Activated CD8-positive, alpha-beta T cell treated with anti-CD3 and anti-CD28 coated beads for 36 hours (primary cell): ENCODE measurements around the gene MTUS2. TPM values are rescaled to one million over a fixed set of nuclear protein-coding genes. Genes with fewer than 3 reads are reported as not detected.

Experiments used
- ATAC-seq: fragments of 200-7000 bp; cut with Tn5 transposase; one replicate; pipeline ENCODE4 v1.10.0; 2021; ENCODE audit warnings: mild to moderate bottlenecking, moderate library complexity
- CTCF ChIA-PET: fragments of 350-600 bp; sonication (Branson Sonifier 250); formaldehyde crosslinking; loops from one replicate; lab custom pipeline; 2021; ENCODE audit warnings: antibody characterized with exemption; lab: Charles Lee
- POLR2A ChIA-PET: fragments of 350-600 bp; sonication (Branson Sonifier 250); formaldehyde crosslinking; loops from one replicate; lab custom pipeline; 2021; ENCODE audit warnings: antibody characterized with exemption; lab: Charles Lee
- DNase-seq: peaks from one replicate; pipeline ENCODE4 v3.0.0-alpha.2; 2020
- H3K27ac Mint-ChIP-seq: one replicate; pipeline ENCODE4 v1.8.0; 2021; ENCODE audit warnings: mild to moderate bottlenecking, mixed read lengths
- H3K27me3 Mint-ChIP-seq: one replicate; pipeline ENCODE4 v1.8.0; 2021; ENCODE audit warnings: mixed read lengths
- H3K36me3 Mint-ChIP-seq: one replicate; pipeline ENCODE4 v1.8.0; 2021; ENCODE audit warnings: low read depth, mixed read lengths
- H3K4me1 Mint-ChIP-seq: one replicate; pipeline ENCODE4 v1.8.0; 2021; ENCODE audit warnings: low read depth, mixed read lengths
- H3K4me3 Mint-ChIP-seq: one replicate; pipeline ENCODE4 v1.8.0; 2021; ENCODE audit warnings: mild to moderate bottlenecking, moderate library complexity, mixed read lengths
- H3K9me3 Mint-ChIP-seq: one replicate; pipeline ENCODE4 v1.8.0; 2021; ENCODE audit warnings: mixed read lengths
- intact Hi-C: fragments of 100-400 bp; cut with micrococcal nuclease; formaldehyde crosslinking; loops from one replicate; pipeline ENCODE4 v1.10.0; 2022
- total RNA-seq, 2 experiments: library from RNA; stranded (reverse); gene quantifications; one replicate each; pipeline ENCODE4 v1.2.3, GENCODE V29; 2021
- TF ChIP-seq, protein P1 (sequence below): fragments of 200-600 bp; IDR thresholded peaks from one replicate; pipeline ENCODE4 v1.8.0; 2022; ENCODE audit warnings: antibody characterized with exemption, mild to moderate bottlenecking

Gene MTUS2
- total RNA-seq, 2 experiments from 2014 or later = not detected

DNA sequence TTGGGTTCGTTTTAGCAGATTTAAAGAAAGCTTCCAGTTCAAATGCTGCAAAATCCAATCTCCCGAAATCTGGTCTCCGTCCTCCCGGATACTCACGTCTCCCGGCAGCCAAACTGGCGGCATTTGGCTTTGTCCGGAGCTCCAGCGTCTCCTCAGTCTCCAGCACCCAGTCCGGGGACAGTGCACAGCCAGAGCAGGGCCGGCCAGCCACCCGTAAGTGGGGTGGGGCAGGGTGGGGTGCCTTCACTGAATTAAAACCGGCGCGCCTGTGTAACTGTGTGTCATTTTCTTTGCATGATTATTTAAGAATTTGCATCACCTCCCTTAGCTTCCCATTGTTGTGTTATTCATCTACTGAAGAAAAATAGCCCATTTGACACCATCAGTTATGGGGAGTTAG, 280.6 kb downstream of the MTUS2 start:
- Mint-ChIP-seq H3K9me3 (no peaks in the 10 kb centered on the region), H3K36me3 (no peaks in the 10 kb centered on the region), H3K27me3 (peaks cover 2% of the 10 kb centered on the region), H3K4me3 (no peak overlapping the region), H3K4me1 (no peaks in the 10 kb centered on the region), H3K27ac (no peak overlapping the region)
- ATAC-seq (no peak), DNase-seq (no peak)
- ChIA-PET POLR2A (interaction anchor here (0.8 kb wide), 1 partner anchor 83 kb away, joined by 3 read pairs; no protein-coding TSS in a partner anchor), CTCF (no interaction called here)
- intact Hi-C loops = no loop called here
- TF ChIP-seq, protein P1, sequence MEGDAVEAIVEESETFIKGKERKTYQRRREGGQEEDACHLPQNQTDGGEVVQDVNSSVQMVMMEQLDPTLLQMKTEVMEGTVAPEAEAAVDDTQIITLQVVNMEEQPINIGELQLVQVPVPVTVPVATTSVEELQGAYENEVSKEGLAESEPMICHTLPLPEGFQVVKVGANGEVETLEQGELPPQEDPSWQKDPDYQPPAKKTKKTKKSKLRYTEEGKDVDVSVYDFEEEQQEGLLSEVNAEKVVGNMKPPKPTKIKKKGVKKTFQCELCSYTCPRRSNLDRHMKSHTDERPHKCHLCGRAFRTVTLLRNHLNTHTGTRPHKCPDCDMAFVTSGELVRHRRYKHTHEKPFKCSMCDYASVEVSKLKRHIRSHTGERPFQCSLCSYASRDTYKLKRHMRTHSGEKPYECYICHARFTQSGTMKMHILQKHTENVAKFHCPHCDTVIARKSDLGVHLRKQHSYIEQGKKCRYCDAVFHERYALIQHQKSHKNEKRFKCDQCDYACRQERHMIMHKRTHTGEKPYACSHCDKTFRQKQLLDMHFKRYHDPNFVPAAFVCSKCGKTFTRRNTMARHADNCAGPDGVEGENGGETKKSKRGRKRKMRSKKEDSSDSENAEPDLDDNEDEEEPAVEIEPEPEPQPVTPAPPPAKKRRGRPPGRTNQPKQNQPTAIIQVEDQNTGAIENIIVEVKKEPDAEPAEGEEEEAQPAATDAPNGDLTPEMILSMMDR = no peak

- Mint-ChIP-seq H3K27ac (no peak overlapping the region), H3K4me1 (no peaks in the 10 kb centered on the region), H3K36me3 (no peaks in the 10 kb centered on the region), H3K4me3 (no peak overlapping the region), H3K27me3 (peaks cover 2% of the 10 kb centered on the region), H3K9me3 (no peaks in the 10 kb centered on the region)
- ATAC-seq (no peak), DNase-seq (no peak)
- intact Hi-C loops = no loop called here
- CTCF ChIA-PET = no interaction called here
- POLR2A ChIA-PET = interaction anchor here (0.8 kb wide), 1 partner anchor 83 kb away, joined by 3 read pairs; no protein-coding TSS in a partner anchor
- TF ChIP-seq, protein P1 = no peak
Observed at GRCh38 chr13:29101409-29101808, 281.3 kb downstream of the MTUS2 start.

GRCh38 chr13:29101905-29102304, 281.8 kb downstream of the MTUS2 start:
- peaks cover 2% of the 10 kb centered on the region for H3K27me3 Mint-ChIP-seq
- DNase-seq (no peak), ATAC-seq (no peak)
- CTCF ChIA-PET = no interaction called here
- POLR2A ChIA-PET = interaction anchor here (0.8 kb wide), 1 partner anchor 84 kb away, joined by 3 read pairs; no protein-coding TSS in a partner anchor
- intact Hi-C loops = no loop called here
- TF ChIP-seq, protein P1 = no peak
- H3K4me3 Mint-ChIP-seq = no peak overlapping the region
- H3K4me1 Mint-ChIP-seq = no peaks in the 10 kb centered on the region
- no peak overlapping the region for H3K27ac Mint-ChIP-seq
- H3K9me3 Mint-ChIP-seq = no peaks in the 10 kb centered on the region
- no peaks in the 10 kb centered on the region for H3K36me3 Mint-ChIP-seq

DNA sequence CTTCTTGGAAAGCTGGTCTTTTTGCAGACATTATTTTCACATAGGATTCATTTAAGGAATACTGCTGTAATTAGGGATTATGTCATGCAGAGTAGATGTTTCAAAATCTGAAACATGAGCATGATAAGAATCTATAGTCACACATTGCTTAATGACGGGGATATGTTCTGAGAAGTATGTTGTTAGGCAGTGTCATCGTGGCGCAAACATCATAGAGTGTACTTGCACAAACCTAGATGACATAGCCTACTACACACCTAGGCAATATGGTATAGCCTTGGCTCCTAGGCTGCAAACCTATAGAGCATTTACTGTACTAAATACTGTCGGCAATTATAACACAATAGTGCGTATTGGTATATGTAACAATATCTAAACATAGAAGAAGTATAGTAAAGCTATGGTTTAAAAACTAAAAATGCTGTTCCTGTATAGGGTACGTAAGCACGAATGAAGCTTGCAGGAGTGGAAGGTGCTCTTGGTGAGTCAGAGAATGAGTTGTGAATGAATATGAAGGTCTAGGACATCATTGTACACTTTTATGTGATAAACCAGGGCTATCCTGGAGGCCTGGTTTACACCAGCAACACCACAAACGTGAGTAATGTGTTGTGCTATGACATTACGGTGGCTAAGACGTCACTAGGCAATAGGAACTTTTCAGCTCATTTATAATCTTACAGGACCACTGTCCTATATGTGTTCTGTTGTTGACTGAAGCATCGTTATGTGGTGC, 283.1 kb downstream of the MTUS2 start:
- TF ChIP-seq, protein P1 = no peak
- Mint-ChIP-seq H3K4me1 (no peaks in the 10 kb centered on the region), H3K36me3 (no peaks in the 10 kb centered on the region), H3K27me3 (peaks cover 2% of the 10 kb centered on the region), H3K9me3 (no peaks in the 10 kb centered on the region), H3K27ac (no peak overlapping the region), H3K4me3 (no peak overlapping the region)
- intact Hi-C loops = no loop called here
- DNase-seq (no peak), ATAC-seq (no peak)
- POLR2A ChIA-PET = no interaction called here
- CTCF ChIA-PET = no interaction called here

- no peaks in the 10 kb centered on the region for H3K4me1 Mint-ChIP-seq
- ATAC-seq = no peak
- no peaks in the 10 kb centered on the region for H3K36me3 Mint-ChIP-seq
- DNase-seq = no peak
- ChIA-PET CTCF (no interaction called here), POLR2A (no interaction called here)
- TF ChIP-seq, protein P1 = no peak
- no peak overlapping the region for H3K4me3 Mint-ChIP-seq
- no peak overlapping the region for H3K27ac Mint-ChIP-seq
- no peaks in the 10 kb centered on the region for H3K27me3 Mint-ChIP-seq
- intact Hi-C loops = no loop called here
- H3K9me3 Mint-ChIP-seq = no peaks in the 10 kb centered on the region
Observed at GRCh38 chr13:29104461-29104860, 284.3 kb downstream of the MTUS2 start.
